WERI-Rb-1 (cell line): ENCODE data around the gene CPNE6.

Source experiments
- DNase-seq: peaks from one replicate; pipeline ENCODE4 v3.0.0-alpha.2; 2020
- H3K27ac ChIP-seq: fragments of 250-450 bp; sonication (Bioruptor Pico); 2 replicates; pipeline ENCODE4 v1.5.1; 2020; ENCODE audit warnings: mild to moderate bottlenecking, moderate library complexity
- H3K27me3 ChIP-seq: fragments of 250-450 bp; sonication (Bioruptor Pico); 2 replicates; pipeline ENCODE4 v1.5.1; 2021; ENCODE audit warnings: mild to moderate bottlenecking, low read depth, moderate library complexity; ENCODE audit not compliant: insufficient read depth, severe bottlenecking
- H3K36me3 ChIP-seq: fragments of 250-450 bp; sonication (Bioruptor Pico); 2 replicates; pipeline ENCODE4 v1.5.1; 2020; ENCODE audit warnings: mild to moderate bottlenecking, moderate library complexity
- H3K4me3 ChIP-seq: 2 replicates; pipeline ENCODE4 v1.5.1; 2011; ENCODE audit warnings: low read depth, mild to moderate bottlenecking, control low read depth, low read length
- H3K9me3 ChIP-seq: fragments of 250-450 bp; sonication (Bioruptor Pico); 2 replicates; pipeline ENCODE4 v1.5.1; 2021; ENCODE audit warnings: mild to moderate bottlenecking, moderate library complexity; ENCODE audit not compliant: severe bottlenecking
- TF ChIP-seq, protein P1 (sequence below): IDR thresholded peaks from 2 replicates; pipeline ENCODE4 v1.5.1; 2011; ENCODE audit warnings: low read depth, mild to moderate bottlenecking, control low read depth, inconsistent platforms, low read length

The CPNE6 gene

DNA sequence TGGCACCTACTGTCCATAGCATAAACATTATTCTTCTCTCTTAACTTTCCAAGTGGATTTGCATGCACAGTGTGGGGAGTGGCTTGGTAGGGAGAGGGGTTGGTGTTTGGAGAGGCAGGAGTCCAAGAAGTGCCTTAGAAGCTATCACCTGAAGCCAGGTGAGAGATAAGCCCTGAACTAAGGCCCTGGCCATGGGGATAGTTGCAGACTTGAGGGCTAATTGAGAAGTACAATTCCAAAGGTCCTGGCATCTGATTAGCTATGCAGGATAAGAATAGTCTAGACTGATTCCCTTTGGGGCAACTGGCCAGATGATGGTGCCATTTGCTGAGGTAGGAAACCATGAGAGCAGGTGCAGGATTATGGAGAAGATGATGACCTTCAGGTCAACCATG is 20.7 kb downstream of the CPNE6 start:
- Histone ChIP-seq H3K4me3 (no peak overlapping the region), H3K27ac (no peak overlapping the region), H3K36me3 (no peaks in the 10 kb centered on the region), H3K27me3 (no peaks in the 10 kb centered on the region), H3K9me3 (no peaks in the 10 kb centered on the region)
- DNase-seq: no peak
- TF ChIP-seq, protein P1, sequence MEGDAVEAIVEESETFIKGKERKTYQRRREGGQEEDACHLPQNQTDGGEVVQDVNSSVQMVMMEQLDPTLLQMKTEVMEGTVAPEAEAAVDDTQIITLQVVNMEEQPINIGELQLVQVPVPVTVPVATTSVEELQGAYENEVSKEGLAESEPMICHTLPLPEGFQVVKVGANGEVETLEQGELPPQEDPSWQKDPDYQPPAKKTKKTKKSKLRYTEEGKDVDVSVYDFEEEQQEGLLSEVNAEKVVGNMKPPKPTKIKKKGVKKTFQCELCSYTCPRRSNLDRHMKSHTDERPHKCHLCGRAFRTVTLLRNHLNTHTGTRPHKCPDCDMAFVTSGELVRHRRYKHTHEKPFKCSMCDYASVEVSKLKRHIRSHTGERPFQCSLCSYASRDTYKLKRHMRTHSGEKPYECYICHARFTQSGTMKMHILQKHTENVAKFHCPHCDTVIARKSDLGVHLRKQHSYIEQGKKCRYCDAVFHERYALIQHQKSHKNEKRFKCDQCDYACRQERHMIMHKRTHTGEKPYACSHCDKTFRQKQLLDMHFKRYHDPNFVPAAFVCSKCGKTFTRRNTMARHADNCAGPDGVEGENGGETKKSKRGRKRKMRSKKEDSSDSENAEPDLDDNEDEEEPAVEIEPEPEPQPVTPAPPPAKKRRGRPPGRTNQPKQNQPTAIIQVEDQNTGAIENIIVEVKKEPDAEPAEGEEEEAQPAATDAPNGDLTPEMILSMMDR: no peak

DNA sequence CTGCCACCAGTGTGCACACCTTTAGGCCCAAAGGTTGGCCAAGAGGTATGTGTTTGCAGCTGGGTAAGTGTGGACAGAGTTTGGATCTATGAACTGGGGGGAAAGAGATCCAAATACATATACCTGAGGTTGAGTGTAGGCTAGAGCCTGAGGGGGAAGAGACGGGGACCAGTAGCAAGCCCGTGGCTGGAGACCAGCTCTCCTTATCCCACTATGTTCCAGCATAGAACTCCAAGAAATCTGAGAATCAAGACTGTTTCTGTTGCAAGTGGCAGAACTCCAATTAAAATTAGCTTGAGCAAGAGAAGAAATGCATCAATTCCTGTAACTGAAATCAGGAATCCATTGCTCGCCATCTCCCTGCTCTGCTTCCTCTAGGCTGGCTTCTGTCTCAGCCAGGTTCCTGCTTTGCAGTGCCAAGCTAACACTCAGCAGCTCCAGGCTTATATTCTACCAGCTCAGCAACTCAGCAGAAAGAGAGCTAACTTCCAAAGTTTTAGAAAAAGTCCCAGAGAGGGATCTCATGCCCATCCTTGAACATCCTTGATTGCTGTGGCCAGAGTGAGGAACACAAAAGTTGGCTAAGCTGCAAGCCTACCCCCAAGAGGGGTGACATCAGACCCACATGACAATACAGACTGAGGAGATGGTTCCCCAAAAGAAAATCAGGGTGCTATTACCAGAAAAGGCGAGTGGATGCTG is 21.3 kb downstream of the CPNE6 start:
- TF ChIP-seq, protein P1: no peak
- H3K27me3 ChIP-seq: no peaks in the 10 kb centered on the region
- DNase-seq: no peak
- H3K27ac ChIP-seq: no peak overlapping the region
- no peaks in the 10 kb centered on the region for H3K36me3 ChIP-seq
- no peaks in the 10 kb centered on the region for H3K9me3 ChIP-seq
- H3K4me3 ChIP-seq: no peak overlapping the region

DNA sequence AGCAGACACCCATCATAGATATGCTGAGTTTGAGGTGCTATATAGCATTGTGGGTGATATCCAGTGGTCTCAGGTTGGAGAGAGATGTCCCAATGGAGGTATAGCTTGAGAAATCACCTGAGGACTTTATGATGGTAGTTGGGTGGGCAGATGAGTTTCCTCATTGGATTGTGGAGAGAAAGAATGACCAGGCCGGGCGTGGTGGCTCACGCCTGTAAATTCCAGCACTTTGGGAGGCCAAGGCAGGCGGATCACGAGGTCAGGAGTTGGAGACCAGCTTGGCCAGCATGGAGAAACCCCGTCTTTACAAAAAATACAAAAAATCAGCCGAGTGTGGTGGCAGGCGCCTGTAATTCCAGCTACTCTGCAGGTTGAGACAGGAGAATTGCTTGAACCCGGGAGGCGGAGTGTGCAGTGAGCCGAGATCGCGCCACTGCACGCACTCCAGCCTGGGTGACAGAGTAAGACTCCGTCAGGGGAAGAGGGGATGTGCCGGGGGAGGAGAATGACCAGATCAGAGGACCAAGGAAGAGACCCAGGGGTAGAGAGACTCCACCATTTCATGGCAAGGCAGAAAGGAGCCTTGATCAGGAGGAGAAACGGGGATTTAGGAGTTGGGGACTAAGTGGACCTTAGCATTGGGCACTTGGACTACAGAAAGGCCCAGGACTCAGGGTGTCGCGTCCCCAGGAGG is 22.0 kb downstream of the CPNE6 start:
- no peaks in the 10 kb centered on the region for H3K9me3 ChIP-seq
- TF ChIP-seq, protein P1: no peak
- no peaks in the 10 kb centered on the region for H3K36me3 ChIP-seq
- no peaks in the 10 kb centered on the region for H3K27me3 ChIP-seq
- DNase-seq: no peak
- no peak overlapping the region; the same call in 1 of the 2 replicates for H3K4me3 ChIP-seq
- peak overlapping the region; percentile 83 for H3K27ac ChIP-seq

DNA sequence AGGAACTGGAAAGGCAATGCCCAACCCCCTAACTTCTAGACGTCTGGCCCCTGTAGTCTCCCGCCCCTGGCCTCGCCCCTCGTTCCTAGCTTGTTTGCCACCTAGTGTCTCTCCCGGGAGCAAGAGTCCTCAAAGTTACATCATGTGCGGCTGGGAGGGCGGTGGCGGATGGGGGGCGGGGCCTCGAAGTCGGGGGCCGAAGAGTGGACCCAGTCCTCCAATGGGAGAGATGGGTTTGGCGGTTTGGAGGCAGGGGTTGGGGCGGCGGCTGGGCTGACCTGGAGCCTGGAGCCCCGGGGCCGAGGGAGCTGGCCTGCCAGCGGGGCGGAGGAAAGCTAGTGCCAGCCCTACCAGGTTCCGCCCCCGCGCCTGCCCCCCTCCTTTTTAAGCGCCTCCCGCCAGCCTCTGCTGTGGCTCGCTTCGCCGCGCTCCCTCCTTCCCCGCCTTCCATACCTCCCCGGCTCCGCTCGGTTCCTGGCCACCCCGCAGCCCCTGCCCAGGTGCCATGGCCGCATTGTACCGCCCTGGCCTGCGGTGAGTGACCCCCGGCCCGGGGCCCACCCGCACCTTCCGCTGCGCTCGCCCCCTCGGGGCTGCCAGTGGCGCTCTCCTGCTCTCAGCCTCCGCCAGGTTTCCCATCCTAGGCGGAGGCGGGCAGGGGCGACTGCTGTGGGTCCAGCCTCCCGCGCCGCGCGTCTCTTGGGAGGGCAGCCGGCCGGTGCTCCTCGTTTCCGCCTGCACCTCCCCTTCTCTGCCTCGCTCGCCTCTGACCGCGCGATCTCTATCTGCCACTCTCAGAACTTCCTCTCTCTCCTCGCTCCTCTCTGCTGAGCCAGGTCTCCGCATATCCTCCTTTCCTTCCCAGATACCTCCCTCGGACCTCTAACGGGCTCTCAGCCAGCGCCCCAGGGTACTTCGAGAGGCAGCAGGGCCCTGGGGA is 22.8 kb downstream of the CPNE6 start, which contains the start of gene PCK2:
Gene PCK2, plus strand, starts transcription at position 411 of the 940 bp plus-strand sequence. Its CDS starts 95 bp downstream, at position 506.
- Histone ChIP-seq H3K4me3 (peak within 1 kb of the TSS; percentile 66), H3K27ac (peak within 1 kb of the TSS; percentile 83), H3K36me3 (no peaks in the 10 kb centered on the region), H3K9me3 (no peaks in the 10 kb centered on the region), H3K27me3 (no peaks in the 10 kb centered on the region)
- peak; percentile 85 for DNase-seq
- TF ChIP-seq, protein P1: no peak

DNA sequence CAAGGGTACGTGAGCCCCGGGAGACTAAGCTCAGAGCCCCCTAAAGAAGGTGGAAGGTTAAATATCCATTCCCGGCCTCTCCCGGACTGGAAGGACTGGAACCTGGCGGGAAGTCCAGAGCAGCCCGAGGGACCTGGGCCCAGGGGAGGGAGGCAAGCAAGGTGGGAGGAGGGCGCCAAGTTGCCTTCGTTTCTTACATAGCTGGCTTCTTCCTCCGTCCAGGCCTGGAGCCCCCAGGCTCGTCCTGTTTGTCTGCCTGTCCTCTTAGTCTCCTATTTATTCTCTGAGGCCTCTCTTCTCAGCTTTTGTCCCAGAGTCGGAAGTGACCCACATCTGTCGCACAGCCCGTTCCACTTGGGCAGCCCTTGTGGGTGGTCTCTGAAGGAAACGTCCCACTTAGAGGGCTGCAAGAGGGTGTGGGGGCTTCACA is 23.5 kb downstream of the CPNE6 start:
- H3K27ac ChIP-seq: peak overlapping the region; percentile 83
- H3K36me3 ChIP-seq: no peaks in the 10 kb centered on the region
- no peaks in the 10 kb centered on the region for H3K27me3 ChIP-seq
- no peak for DNase-seq
- TF ChIP-seq, protein P1: no peak
- peak overlapping the region; percentile 66 for H3K4me3 ChIP-seq
- no peaks in the 10 kb centered on the region for H3K9me3 ChIP-seq
